Measurements from ENCODE around the gene CD72. TPM values are rescaled to one million over a fixed set of nuclear protein-coding genes. Genes with fewer than 3 reads are reported as not detected.

Gene CD72
- total and polyA plus RNA-seq, 4 donors = 2.0 to 5.7 (median 3.5) TPM

- Histone ChIP-seq H3K27ac (ENCODE audit: low read depth in 1 of 2, low read length in 2 of 2) (no peak overlapping the region), H3K9me3 (ENCODE audit: control insufficient read depth in 4 of 4, low read length in 3 of 4) (no peaks in the 10 kb centered on the region), H3K4me3 (ENCODE audit: low read depth in 1 of 3, low read length in 3 of 3) (no peak overlapping the region), H3K27me3 (ENCODE audit: control insufficient read depth in 4 of 4, insufficient read depth in 4 of 4, low read length in 3 of 4) (no peaks in the 10 kb centered on the region), H3K36me3 (ENCODE audit: control insufficient read depth in 4 of 4, insufficient read depth in 3 of 4, low read depth in 1 of 4, low read length in 3 of 4) (no peaks in the 10 kb centered on the region), H3K4me1 (ENCODE audit: control insufficient read depth in 4 of 4, insufficient read depth in 4 of 4, low read length in 3 of 4) (peaks cover 0 to 5% (median 2%) of the 10 kb centered on the region in 4 donors), H3K9ac (ENCODE audit: low read depth in 1 of 2, low read length in 2 of 2) (no peak overlapping the region)
- no peak for TF ChIP-seq JUND (IDR thresholded peaks at IDR 0.05)
- DNase-seq (ENCODE audit: low spot score) = no peak
- 98% methylated on average over 4 of the region's 4 CpGs for WGBS
These were observed 50.0 kb downstream of the CD72 start for GRCh38 chr9:35568196-35568595.

GRCh38 chr9:35566417-35566816, 51.8 kb downstream of the CD72 start:
- Histone ChIP-seq H3K27me3 (ENCODE audit: control insufficient read depth in 4 of 4, insufficient read depth in 4 of 4, low read length in 3 of 4) (no peaks in the 10 kb centered on the region), H3K9ac (ENCODE audit: low read depth in 1 of 2, low read length in 2 of 2) (no peak overlapping the region), H3K4me3 (ENCODE audit: low read depth in 1 of 3, low read length in 3 of 3) (no peak overlapping the region), H3K9me3 (ENCODE audit: control insufficient read depth in 4 of 4, low read length in 3 of 4) (no peaks in the 10 kb centered on the region), H3K4me1 (ENCODE audit: control insufficient read depth in 4 of 4, insufficient read depth in 4 of 4, low read length in 3 of 4) (peaks cover 0 to 9% (median 2%) of the 10 kb centered on the region in 4 donors), H3K36me3 (ENCODE audit: control insufficient read depth in 4 of 4, insufficient read depth in 3 of 4, low read depth in 1 of 4, low read length in 3 of 4) (peaks cover 0 to 3% (median 0%) of the 10 kb centered on the region in 4 donors), H3K27ac (ENCODE audit: low read depth in 1 of 2, low read length in 2 of 2) (no peak overlapping the region)
- no peak for TF ChIP-seq RXRA (IDR thresholded peaks at IDR 0.05)
- TF ChIP-seq JUND (IDR thresholded peaks at IDR 0.05) = no peak
- no peak for TF ChIP-seq EGR1 (IDR thresholded peaks at IDR 0.05; ENCODE audit: low read depth in 2 of 2)
- no peak for TF ChIP-seq TAF1 (conservative IDR thresholded peaks at IDR 0.05)
- no peak for TF ChIP-seq RAD21 (IDR thresholded peaks at IDR 0.05)
- TF ChIP-seq GABPA (IDR thresholded peaks at IDR 0.05 in 1 of 2, conservative IDR thresholded peaks at IDR 0.05 in 1 of 2) = no peak
- TF ChIP-seq ATF3 (IDR thresholded peaks at IDR 0.05) = no peak
- no peak for TF ChIP-seq ZBTB33 (IDR thresholded peaks at IDR 0.05)
- TF ChIP-seq HNF4G (IDR thresholded peaks at IDR 0.05) = no peak
- no peak for TF ChIP-seq HNF4A (conservative IDR thresholded peaks at IDR 0.05)
- TF ChIP-seq YY1 (IDR thresholded peaks at IDR 0.05) = no peak
- 98% methylated on average over 2 of the region's 2 CpGs for WGBS
- DNase-seq (ENCODE audit: low spot score) = no peak

GRCh38 chr9:35564658-35565061, 53.6 kb downstream of the CD72 start:
- no peak for DNase-seq (ENCODE audit: low spot score)
- H3K9ac ChIP-seq (ENCODE audit: low read depth in 1 of 2, low read length in 2 of 2) = no peak overlapping the region
- H3K4me1 ChIP-seq (ENCODE audit: control insufficient read depth in 4 of 4, insufficient read depth in 4 of 4, low read length in 3 of 4) = peaks cover 0 to 9% (median 3%) of the 10 kb centered on the region in 4 donors
- H3K27ac ChIP-seq (ENCODE audit: low read depth in 1 of 2, low read length in 2 of 2) = no peak overlapping the region
- TF ChIP-seq HNF4A (conservative IDR thresholded peaks at IDR 0.05) = no peak
- TF ChIP-seq RXRA (IDR thresholded peaks at IDR 0.05) = no peak
- TF ChIP-seq RAD21 (IDR thresholded peaks at IDR 0.05) = no peak
- no peak for TF ChIP-seq ATF3 (IDR thresholded peaks at IDR 0.05)
- no peak for TF ChIP-seq TAF1 (conservative IDR thresholded peaks at IDR 0.05)
- TF ChIP-seq REST (IDR thresholded peaks at IDR 0.05) = no peak
- TF ChIP-seq HNF4G (IDR thresholded peaks at IDR 0.05) = no peak
- no peak for TF ChIP-seq FOXA1 (IDR thresholded peaks at IDR 0.05)
- TF ChIP-seq NR2F2 (IDR thresholded peaks at IDR 0.05) = no peak
- TF ChIP-seq YY1 (IDR thresholded peaks at IDR 0.05) = no peak
- no peak for TF ChIP-seq SP1 (IDR thresholded peaks at IDR 0.05)
- no peak for TF ChIP-seq CTCF (IDR thresholded peaks at IDR 0.05; ENCODE audit: low read depth, low read length, missing input control)
- no peak for TF ChIP-seq EGR1 (IDR thresholded peaks at IDR 0.05; ENCODE audit: low read depth in 2 of 2)
- no peak for TF ChIP-seq FOXA2 (IDR thresholded peaks at IDR 0.05)
- H3K4me3 ChIP-seq (ENCODE audit: low read depth in 1 of 3, low read length in 3 of 3) = no peak overlapping the region
- H3K9me3 ChIP-seq (ENCODE audit: control insufficient read depth in 4 of 4, low read length in 3 of 4) = no peaks in the 10 kb centered on the region
- H3K27me3 ChIP-seq (ENCODE audit: control insufficient read depth in 4 of 4, insufficient read depth in 4 of 4, low read length in 3 of 4) = no peaks in the 10 kb centered on the region
- 89% methylated on average over 7 of the region's 7 CpGs for WGBS
- peaks cover 0 to 6% (median 0%) of the 10 kb centered on the region in 4 donors for H3K36me3 ChIP-seq (ENCODE audit: control insufficient read depth in 4 of 4, insufficient read depth in 3 of 4, low read depth in 1 of 4, low read length in 3 of 4)

Data from liver (tissue), 9 donors.